ENCODE measurements around the gene GNPAT. TPM values are rescaled to one million over a fixed set of nuclear protein-coding genes. Genes with fewer than 3 reads are reported as not detected.
A peak's percentile ranks its signal among the peaks of the same experiment; 100 is the strongest.

Gene GNPAT
- total RNA-seq, 1 experiment from 2014 or later, result 73.7 TPM

DNA sequence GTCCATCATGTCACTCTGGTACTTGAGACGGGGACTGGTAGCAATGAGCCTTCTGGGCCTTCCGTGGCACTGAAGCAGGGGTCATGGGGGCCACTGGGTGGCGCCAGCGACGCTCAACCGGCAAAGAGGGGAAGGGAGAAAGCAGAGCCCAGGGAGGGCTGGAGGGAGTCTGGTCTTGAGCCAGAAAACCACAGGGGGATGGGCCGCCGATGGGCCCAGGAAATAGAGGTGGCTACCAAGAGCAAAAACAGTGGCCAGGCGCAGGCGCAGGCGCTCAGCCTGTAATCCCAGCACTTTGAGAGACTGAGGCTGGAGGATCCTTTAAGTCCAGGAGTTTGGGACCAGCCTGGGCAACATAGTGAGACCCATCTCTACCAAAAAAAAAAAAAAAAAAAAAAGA lies 74.9 kb downstream of the GNPAT start:
- BruUV-seq (replicated peaks), result no TSS peak
- H3K36me3 ChIP-seq (ENCODE audit: insufficient read depth, low read length, poor library complexity, severe bottlenecking), result no peaks in the 10 kb centered on the region
- no peak for TF ChIP-seq EZH2 (IDR thresholded peaks at IDR 0.05; ENCODE audit: borderline replicate concordance, low read depth, low read length, poor library complexity, severe bottlenecking)
- TF ChIP-seq, protein P1, sequence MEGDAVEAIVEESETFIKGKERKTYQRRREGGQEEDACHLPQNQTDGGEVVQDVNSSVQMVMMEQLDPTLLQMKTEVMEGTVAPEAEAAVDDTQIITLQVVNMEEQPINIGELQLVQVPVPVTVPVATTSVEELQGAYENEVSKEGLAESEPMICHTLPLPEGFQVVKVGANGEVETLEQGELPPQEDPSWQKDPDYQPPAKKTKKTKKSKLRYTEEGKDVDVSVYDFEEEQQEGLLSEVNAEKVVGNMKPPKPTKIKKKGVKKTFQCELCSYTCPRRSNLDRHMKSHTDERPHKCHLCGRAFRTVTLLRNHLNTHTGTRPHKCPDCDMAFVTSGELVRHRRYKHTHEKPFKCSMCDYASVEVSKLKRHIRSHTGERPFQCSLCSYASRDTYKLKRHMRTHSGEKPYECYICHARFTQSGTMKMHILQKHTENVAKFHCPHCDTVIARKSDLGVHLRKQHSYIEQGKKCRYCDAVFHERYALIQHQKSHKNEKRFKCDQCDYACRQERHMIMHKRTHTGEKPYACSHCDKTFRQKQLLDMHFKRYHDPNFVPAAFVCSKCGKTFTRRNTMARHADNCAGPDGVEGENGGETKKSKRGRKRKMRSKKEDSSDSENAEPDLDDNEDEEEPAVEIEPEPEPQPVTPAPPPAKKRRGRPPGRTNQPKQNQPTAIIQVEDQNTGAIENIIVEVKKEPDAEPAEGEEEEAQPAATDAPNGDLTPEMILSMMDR (conservative IDR thresholded peaks at IDR 0.05; ENCODE audit: low read depth, low read length), result peak; percentile 73
- ChIA-PET POLR2A (ENCODE audit: low non-redundant PET) (no interaction called here), CTCF (no interaction called here)
- H3K9me3 ChIP-seq (ENCODE audit: low read depth, low read length, poor library complexity, severe bottlenecking), result no peaks in the 10 kb centered on the region
- no peaks in the 10 kb centered on the region for H3K27me3 ChIP-seq (replicated peaks; ENCODE audit: insufficient read depth, low read depth, low read length, poor library complexity)
- peak; percentile 73 for DNase-seq (ENCODE audit: low spot score)
- no peak overlapping the region for H3K4me3 ChIP-seq (ENCODE audit: low read depth, low read length, poor library complexity, severe bottlenecking)
- no peak overlapping the region for H3K27ac ChIP-seq (ENCODE audit: low read depth, low read length, poor library complexity, severe bottlenecking)
- intact Hi-C loops (cut with micrococcal nuclease; ENCODE audit: unreplicated experiment), result no loop called here
- H3K4me1 ChIP-seq (ENCODE audit: insufficient read depth, low read length, poor library complexity, severe bottlenecking), result no peaks in the 10 kb centered on the region

DNA sequence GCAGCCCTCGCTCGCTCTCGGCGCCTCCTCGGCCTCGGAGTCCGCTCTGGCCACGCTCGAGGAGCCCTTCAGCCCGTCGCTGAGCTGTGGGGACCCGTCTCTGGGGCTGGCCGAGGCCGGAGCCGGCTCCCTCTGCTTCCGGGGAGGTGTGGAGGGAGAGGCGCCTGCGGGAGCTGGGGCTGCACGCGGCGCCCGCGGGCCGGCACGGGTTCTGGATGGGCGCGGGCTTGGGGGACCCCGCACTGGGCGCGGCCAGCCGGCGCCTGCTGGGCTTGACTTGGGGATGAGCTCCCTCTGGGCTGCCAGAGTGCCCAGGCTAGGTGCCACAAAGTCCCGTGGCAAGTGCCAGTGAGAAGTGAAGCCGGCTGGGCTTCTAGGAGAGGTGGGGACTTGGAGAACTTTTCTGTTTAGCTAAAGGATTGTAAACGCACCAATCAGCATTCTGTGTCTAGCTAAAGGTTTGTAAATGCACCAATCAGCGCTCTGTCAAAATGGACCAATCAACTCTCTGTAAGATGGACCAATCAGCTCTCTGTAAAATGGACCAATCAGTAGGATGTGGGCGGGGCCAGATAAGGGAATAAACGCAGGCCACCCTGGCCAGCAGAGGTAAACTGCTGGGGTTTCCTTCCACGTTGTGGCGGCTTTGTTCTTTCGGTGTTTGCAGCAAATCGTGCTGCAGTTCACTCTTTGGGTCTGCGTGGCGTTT lies 76.4 kb downstream of the GNPAT start:
- ChIA-PET POLR2A (ENCODE audit: low non-redundant PET) (no interaction called here), CTCF (no interaction called here)
- intact Hi-C loops (cut with micrococcal nuclease; ENCODE audit: unreplicated experiment), result no loop called here

DNA sequence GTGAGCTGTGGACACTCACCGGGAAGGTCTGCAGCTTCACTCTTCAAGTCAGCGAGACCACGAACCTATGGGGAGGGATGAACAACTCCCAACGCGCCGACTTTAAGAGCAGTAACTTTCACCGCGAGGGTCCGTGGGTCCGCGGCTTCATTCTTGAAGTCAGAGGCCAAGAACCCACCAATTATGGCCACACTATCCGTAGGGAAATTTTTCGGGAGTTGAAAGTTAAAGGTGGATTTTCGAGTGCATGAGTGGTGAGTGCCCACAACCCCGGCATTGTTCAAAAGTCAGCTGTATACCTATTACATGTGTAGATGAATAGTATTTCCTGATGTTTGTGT lies 77.0 kb downstream of the GNPAT start:
- no peak overlapping the region for H3K4me3 ChIP-seq (ENCODE audit: low read depth, low read length, poor library complexity, severe bottlenecking)
- no peaks in the 10 kb centered on the region for H3K36me3 ChIP-seq (ENCODE audit: insufficient read depth, low read length, poor library complexity, severe bottlenecking)
- H3K4me1 ChIP-seq (ENCODE audit: insufficient read depth, low read length, poor library complexity, severe bottlenecking), result no peaks in the 10 kb centered on the region
- TF ChIP-seq, protein P1 (conservative IDR thresholded peaks at IDR 0.05; ENCODE audit: low read depth, low read length), result no peak
- TF ChIP-seq EZH2 (IDR thresholded peaks at IDR 0.05; ENCODE audit: borderline replicate concordance, low read depth, low read length, poor library complexity, severe bottlenecking), result no peak
- no peak overlapping the region for H3K27ac ChIP-seq (ENCODE audit: low read depth, low read length, poor library complexity, severe bottlenecking)
- intact Hi-C loops (cut with micrococcal nuclease; ENCODE audit: unreplicated experiment), result no loop called here
- no peak for DNase-seq (ENCODE audit: low spot score)
- POLR2A ChIA-PET (ENCODE audit: low non-redundant PET), result no interaction called here
- no peaks in the 10 kb centered on the region for H3K9me3 ChIP-seq (ENCODE audit: low read depth, low read length, poor library complexity, severe bottlenecking)
- no peaks in the 10 kb centered on the region for H3K27me3 ChIP-seq (replicated peaks; ENCODE audit: insufficient read depth, low read depth, low read length, poor library complexity)
- BruUV-seq (replicated peaks), result no TSS peak
- CTCF ChIA-PET, result no interaction called here

More for the DNA sequence above, 76.4 kb downstream of the GNPAT start:
- no peak for TF ChIP-seq EZH2 (IDR thresholded peaks at IDR 0.05; ENCODE audit: borderline replicate concordance, low read depth, low read length, poor library complexity, severe bottlenecking)
- TF ChIP-seq, protein P1 (conservative IDR thresholded peaks at IDR 0.05; ENCODE audit: low read depth, low read length), result no peak
- Histone ChIP-seq H3K36me3 (ENCODE audit: insufficient read depth, low read length, poor library complexity, severe bottlenecking) (no peaks in the 10 kb centered on the region), H3K4me3 (ENCODE audit: low read depth, low read length, poor library complexity, severe bottlenecking) (no peak overlapping the region), H3K9me3 (ENCODE audit: low read depth, low read length, poor library complexity, severe bottlenecking) (no peaks in the 10 kb centered on the region), H3K4me1 (ENCODE audit: insufficient read depth, low read length, poor library complexity, severe bottlenecking) (no peaks in the 10 kb centered on the region), H3K27me3 (replicated peaks; ENCODE audit: insufficient read depth, low read depth, low read length, poor library complexity) (no peaks in the 10 kb centered on the region), H3K27ac (ENCODE audit: low read depth, low read length, poor library complexity, severe bottlenecking) (no peak overlapping the region)
- BruUV-seq (replicated peaks), result no TSS peak
- DNase-seq (ENCODE audit: low spot score), result no peak
